HG03139 (cell line): Measurements from ENCODE around the gene STEAP4.
"Not testable (repeated sequence)": the region's sequence is repeated elsewhere in the genome, so short reads cannot be mapped to it uniquely, and the experiment has no call there.

ENCODE experiments used
- ATAC-seq: cut with Tn5 transposase; IDR thresholded peaks from one replicate; pipeline ENCODE4 v1.9.1; 2021; ENCODE audit not compliant: unreplicated experiment

The STEAP4 gene

GRCh38 chr7:88314061-88314491, 7.4 kb upstream of the STEAP4 start:
- no peak for ATAC-seq

DNA sequence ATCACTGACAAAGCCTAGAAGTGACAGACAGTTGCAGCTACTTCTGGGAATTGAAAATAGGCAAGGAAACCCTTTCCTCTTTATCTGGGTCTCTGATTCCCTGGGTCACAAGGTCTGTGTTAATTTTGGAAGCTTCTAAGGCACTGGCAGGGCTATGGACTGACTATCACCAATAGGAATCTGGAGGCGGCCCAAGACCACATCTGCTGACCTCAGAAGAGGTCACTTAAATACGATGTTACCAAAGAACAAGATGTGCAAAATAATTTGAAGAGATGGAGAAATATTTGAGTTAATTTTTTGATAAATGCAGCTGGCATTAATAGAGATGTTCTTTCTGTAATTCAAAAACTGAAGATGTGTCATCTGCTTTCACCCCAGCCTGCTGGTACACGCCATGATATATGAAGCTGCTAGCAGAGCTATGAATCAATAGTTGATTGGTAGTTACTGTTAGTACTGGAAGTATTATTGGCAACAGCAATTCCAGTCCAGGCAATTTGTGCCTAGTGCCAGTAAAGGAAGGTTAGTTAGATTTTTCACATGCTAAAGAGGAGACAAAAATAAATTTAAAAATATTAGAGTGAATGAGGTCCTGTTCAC, 5.5 kb upstream of the STEAP4 start:
- ATAC-seq: no peak

DNA sequence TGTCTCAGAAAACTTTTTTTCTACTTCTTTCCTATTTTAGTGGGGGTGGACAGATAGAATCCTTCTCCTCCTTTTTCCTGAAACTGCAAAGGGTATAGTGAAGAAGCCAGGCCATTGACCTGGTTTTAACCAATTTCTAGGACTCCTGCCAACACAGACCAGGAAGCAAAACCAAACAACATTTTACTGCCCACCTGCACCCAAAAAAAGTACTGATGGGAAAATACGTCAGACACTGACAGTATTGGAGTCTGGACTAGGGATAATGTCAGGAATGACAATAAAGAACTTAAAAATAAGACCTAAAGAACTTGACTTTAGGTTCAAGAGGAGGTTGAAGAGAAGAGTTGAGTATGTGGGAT, 5.0 kb upstream of the STEAP4 start:
- no peak for ATAC-seq

DNA sequence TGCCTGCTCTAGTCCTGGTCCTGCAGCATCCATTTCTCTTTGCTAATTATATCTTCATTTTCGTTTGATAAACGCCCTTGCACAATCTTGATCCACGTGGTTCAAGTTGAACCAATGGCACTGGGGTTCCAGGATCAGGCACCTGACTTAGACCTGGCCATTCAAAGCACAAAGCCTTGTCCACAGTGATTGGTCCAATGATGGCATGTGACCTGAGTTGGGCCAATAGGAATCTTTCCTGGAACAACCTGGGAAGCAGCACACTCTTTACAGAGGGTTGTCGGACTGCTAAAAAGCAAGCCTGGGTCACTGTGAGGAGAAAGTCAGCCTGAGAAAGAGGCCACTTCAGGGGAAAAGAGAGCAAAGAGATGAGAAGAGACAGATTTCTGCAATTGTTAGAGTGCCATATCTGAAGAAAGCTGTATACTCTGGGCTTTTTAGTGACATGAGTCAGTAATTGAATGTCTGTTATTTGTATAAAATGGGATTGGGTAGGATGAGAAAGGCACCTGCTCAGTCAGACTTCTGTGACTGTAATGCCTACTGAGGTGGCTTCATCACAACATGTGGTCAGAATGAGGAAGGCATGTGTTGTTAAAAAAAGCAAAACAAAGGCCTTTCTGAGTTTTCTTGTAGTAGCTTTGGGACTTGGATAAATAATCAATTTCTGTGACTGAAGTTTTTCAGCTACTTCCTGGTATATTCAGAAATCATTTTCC, 4.4 kb upstream of the STEAP4 start:
- no peak for ATAC-seq

DNA sequence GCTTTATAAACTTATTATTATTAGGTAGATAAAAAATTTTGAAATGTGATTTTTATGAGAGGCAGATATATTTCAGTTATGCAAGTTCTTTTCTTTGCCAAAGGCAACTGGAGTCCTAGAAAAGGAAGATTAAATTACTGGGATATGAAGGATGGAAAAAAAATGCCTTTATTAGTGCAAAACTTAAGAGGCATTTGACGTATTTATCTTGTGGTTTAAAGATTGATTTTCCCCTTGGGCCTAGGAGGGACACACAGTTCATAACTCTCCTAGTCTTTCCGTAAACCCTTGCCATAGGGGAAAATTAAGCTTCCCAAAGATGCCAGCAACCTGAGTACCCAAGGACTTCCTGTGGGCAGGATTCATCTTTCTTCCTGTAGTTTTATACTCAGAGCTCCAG, 3.1 kb upstream of the STEAP4 start:
- no peak for ATAC-seq

DNA sequence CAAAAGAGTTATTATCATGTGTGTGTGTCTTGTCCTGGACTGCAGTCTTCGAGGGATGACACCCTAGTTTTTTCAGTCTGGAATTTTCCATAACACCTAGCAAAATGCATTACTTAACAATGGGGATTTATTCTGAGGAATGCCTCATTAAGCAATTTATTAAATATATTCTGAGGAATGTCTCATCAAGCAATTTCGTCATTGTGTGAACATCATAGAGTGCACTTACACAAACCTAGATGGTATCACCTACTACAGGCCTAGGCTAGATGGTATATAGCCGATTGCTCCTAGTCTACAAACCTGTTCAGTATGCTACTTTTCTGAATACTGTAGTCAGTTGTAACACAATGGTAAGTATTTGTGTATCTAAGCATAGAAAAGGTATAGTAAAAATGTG, 1.1 kb upstream of the STEAP4 start:
- ATAC-seq: no peak

DNA sequence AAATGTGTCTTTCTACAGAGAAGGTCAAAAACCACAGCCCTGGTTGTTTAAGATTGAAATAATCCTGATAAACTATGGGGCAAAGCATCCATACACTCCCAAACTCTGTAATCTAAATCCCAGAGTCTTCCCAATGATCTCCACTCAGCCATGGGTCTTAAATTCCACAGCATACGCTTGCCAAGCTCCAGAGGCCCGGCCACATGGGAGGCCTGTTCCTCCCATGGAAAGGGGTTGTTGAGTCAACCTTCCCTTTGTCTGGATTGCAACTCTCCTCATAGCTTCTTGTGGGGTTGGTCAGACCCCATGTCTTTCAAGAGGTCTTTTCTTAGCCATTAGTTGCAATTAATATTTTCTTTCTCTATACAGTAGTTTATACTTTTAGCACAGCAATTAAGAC, 718 bp upstream of the STEAP4 start:
- no peak for ATAC-seq

- ATAC-seq: no peak
Measured at GRCh38 chr7:88305044-88305443, 1.6 kb downstream of the STEAP4 start.

DNA sequence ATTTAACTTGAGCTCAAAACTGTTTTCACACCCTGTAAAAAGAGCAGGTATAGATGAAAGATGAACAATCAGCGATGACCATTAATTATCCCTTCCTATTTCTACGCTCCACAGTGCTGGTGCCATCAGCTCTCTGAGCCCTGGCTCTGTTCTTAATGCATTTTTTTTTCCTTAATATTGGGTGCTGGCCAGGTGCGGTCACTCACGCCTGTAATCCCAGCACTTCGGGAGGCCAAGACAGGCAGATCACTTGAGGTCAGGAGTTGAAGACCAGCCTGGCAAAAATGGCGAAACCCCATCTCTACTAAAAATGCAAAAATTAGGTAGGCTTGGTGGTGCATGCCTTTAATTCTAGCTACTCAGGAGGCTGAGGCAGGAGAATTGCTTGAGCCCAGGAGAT, 4.2 kb downstream of the STEAP4 start:
- no peak for ATAC-seq

GRCh38 chr7:88301924-88302323, 4.8 kb downstream of the STEAP4 start:
- ATAC-seq: no peak

DNA sequence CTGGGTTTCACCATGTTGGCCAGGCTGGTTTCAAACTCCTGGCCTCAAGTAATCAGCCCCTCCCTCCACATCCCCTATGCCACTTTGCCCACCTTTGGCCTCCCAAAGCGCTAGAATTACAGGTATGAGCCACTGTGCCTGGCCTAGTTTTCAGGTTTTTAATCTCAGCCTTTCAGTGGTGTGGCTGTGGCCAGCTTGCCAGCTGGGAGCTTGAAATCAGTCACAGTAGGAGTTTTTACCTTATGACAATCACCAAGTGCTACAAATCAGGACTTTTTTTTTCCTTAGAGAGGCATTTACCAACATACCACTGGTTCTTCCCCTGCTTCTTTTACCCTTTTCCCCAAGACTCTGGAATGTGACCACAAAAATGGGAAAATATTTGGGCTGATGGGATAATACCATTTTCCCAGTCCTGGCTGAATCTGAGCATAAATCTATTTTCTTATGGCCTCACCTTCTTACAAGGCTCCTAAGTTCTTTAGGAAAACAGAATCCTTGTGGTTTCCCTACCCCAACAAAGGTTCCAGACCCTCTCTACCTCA, 6.2 kb downstream of the STEAP4 start:
- ATAC-seq: no peak

GRCh38 chr7:88299126-88299525, 7.6 kb downstream of the STEAP4 start:
- no peak for ATAC-seq

- no peak for ATAC-seq
Measured at GRCh38 chr7:88293866-88294265, 12.8 kb downstream of the STEAP4 start.

- no peak for ATAC-seq
Measured at GRCh38 chr7:88291398-88292173, 15.1 kb downstream of the STEAP4 start.

DNA sequence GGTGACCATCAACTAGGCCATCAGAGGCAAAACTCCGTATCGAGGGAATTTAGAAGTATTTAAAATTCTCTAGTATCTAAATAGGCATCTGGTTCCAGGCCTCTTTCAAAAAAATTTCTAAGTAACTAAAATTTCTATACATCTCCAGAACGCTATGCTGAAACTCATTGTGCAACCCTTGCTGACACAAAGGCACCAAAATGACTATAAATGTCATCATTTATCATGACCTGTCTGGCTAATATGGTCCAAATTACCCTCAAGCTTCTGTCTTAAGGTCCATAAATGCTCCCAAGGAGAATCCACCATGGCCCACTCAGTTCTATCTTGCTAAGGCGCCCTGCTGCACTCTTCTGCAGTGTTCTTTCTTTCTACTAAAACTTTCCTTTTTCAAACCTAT, 16.2 kb downstream of the STEAP4 start:
- no peak for ATAC-seq

DNA sequence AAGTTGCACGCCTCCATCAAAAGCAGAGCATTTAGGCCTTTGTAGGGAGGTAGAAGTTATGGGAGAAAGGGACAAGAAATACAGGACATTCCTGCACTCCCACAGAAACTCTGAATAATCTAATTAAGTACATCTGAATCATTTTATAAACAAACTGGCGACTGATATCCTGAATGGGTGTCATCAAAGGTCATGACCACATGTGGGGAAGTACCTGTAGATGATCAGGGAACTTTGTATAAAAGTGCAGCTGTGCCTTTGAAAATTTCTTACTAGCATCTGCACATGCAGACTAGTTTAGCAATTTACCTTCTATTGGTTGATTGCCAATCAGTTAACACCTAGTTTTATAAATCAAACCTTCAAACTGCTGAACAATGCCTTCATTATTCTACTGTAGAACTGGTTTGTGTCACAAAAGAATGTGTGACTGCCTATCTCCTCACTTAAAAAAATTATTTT, 17.1 kb downstream of the STEAP4 start:
- no peak for ATAC-seq

DNA sequence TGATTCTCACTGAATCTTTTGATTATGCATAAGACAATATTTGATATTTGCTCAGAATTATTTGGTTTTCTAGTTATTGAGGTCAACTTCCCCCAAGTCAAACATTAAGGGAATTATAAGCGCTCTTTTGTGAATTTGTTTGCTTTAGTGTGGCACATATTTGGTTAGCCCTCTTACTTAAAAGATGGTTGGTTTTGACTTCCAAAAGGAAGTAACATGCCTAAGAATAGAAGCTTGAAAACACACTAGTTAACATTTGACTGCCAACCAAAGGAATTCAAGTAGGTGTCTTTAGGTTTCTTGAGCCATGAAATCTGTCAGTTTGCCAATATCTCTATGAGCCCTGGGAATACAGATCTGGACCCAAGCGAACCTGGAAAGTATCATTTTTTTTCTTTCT, 24.9 kb downstream of the STEAP4 start:
- no peak for ATAC-seq

DNA sequence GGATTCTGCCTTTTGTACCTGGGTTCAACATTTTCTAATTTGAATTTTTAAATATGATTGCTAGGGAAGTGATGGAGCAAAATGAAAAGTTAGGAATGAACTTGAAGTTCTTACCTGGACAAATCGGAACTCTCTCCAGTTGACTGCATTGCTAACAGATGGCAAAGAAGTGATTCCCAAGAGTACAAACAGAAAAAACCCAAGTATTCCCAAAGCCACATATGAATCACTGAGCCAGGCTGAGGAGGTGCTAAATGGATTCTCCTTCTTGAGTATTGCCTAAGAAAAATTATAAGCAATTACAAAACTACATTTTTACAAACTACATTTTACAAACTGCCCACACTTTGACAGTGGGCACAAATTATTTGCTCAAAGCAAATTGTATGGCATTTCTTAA, 25.9 kb downstream of the STEAP4 start:
- no peak for ATAC-seq

- ATAC-seq: no peak
Measured at GRCh38 chr7:88279323-88279722, 27.4 kb downstream of the STEAP4 start.

DNA sequence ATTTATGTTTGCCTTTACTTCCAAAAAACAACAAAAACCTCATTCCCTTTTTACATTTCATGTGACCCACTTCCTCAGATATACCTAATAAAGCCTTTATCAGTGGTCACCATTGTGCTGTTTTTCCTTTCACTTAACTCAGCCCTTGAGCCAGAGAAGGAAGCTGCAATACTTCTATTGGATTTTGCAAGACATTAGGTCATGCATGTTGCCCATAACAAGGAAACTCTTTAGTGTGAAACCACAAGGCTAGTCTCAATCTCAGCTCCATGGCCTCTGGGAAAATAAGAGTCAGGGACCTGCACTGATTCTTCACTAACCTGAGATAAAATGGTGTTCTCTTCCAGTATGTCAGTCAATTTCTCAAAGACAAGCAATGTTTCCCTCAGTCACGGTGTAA, 27.8 kb downstream of the STEAP4 start:
- ATAC-seq: no peak

DNA sequence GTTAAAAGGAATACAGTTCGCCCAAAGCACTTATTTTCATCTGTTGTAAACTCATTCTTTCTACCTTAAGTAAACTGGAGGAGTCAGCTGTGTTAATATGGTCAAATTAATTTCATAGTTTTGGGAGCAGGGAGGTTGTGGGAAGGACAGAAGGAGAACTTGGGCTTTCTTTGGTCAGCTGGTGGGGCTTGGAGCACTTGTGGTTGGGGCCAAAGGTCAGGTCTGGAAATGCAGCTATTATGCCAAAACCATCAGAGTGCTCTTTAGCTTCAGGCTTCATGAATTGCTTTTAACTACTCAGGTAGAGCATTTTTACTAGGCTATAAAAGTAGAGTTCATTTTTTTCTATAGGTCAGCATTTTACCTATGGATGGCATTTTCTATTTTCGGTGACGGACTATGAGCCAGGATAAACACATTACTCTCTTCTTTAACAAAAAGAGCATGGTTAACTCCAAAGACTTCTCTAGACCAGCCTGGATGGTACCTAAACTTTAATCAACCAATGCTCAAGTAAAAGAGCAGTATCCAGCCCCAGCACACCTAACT, 30.0 kb downstream of the STEAP4 start:
- ATAC-seq: no peak

DNA sequence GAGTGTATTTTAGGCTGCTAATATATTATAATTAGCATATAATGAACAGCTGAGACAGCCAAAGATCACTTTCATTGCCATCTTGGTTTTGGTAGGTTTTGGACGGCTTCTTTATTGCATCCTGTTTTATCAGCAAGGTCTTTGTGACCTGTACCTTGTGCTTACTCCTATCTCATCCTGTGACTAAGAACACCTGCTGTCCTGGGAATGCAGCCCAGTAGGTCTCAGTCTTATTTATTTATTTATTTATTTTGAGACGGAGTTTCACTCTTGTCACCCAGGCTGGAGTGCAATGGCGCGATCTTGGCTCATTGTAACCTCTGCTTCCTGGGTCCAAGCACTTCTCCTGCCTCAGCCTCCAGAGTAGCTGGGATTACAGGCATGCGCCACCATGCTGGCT, 31.8 kb downstream of the STEAP4 start:
- not testable (repeated sequence) for ATAC-seq
